Activated CD8-positive, alpha-beta memory T cell treated with anti-CD3 and anti-CD28 coated beads, Interleukin-2, amount 50 U/mL, for 24 hours (primary cell): ENCODE data around the gene CD19.
"Not testable (repeated sequence)": the region's sequence is repeated elsewhere in the genome, so short reads cannot be mapped to it uniquely, and the experiment has no call there.

ENCODE experiments used
- DNase-seq: peaks from one replicate; pipeline ENCODE4 v3.0.0-alpha.2; 2020; ENCODE audit errors: extremely low read depth

The CD19 gene

DNA sequence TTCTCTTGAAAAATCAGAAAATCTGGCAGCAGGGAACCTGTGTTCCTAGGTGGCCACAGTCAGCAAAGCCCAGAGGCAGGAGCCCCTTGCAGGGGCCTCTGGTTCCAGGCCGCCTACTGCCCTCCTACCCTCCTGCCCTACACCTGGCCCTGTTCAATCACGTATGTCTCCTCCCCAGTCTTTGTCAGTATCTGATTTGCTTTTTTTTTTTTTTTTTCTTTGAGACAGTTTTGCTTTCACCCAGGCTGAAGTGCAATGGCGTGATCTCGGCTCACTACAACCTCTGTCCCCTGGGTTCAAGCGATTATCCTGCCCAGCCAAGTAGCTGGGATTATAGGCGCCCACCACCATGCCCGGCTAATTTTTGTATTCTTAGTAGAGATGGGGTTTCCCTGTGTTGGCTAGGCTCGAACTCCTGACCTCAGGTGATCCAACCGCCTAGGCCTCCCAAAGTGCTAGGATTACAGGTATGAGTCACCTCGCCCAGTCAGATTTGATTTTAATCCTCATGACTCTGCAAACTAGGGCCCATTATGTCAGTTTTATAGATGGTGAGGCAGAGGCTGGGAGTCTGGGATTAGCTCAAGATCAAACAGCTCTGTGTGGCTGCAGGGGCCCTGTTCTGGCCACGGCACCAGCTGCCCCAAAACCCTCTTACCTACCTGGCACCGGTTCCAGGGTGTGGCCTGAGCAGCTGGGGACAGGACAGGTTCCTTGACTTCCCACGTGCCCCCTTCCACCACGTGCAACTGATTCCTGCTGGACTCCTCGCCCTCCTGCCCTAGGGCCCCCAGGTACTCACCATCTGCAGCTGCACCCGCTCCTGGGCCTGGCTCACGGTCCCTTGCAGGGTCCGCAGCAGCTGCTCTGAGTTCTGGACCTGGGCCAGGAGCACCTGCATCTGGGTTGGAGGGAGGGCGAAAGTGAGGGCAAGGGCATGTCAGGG lies 21.4 kb upstream of the CD19 start:
- DNase-seq: no peak

DNA sequence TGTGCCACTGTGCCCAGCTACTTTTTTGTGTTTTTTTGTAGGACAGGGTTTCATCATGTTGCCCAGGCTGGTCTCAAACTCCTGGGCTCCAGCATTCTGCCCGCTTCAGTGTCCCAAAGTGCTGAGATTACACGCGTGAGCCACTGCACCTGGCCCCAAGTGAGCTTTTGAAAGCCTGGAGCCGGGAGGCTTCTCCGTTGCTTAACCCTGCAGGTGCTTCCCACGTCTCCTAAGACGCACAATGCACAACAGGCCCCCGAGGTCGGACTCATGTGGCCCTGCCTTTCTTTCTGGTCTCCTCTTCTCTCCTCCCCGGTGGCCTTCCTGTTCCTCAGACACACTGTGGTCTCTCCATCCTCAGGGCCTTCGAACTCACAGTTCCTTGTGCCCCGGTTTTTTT lies 19.2 kb upstream of the CD19 start:
- no peak for DNase-seq

DNA sequence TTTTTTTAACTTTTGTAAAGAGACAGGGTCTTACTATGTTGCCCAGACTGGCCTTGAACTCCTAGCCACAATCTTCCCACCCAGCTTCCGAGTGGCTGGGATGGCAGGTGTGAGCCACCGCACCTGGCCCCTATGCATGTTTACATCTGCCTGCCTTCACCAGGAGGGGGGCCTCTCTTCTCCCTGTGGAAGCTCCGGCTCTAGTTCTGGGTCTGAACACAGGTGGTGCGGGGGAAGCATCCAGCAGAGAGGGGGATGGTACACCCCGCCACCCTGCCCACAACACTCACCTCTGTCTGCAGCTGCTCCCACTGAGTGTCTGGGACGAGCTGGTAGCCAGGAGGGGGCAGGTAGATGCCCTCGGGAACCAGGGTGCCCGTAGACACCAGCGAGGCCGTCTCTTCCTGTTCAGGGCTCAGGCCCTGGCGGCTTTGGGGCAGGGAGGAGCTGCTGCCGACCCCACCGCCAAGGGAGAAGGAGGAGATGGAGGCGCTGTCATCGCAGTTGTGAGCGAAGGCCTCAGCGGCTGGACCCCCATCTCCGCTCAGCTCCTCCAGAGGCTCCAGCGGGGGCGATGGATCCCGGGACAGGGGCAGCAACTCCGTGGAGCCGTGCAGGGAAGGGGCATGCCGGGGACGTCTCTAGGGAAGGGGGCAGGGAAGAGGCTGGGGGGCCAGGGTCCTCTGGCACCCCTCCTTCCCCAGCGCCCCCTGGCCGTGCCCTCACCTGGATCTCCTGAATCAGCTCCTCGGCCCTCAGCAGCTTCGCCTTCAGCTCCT lies 17.6 kb upstream of the CD19 start:
- no peak for DNase-seq

DNA sequence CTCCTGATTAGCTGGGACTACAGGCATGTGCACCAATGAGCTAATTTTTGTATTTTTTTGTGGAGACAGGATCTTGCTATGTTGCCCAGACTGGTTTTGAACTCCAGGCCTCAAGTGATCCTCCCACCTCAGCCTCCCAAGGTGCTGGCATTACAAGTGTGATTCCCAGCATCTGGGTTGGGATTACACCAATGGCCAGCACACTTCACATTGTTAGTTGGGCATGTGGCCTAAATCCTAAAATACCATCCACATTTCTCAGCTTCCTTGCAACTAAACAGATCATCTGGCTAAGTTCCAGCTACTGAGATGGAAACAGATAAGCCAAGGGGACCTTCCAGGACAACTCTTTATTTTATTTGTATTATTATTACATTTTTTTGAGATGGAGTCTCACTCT lies 16.6 kb upstream of the CD19 start:
- DNase-seq: no peak

GRCh38 chr16:28917095-28917494 lies 14.7 kb upstream of the CD19 start:
- DNase-seq: no peak

DNA sequence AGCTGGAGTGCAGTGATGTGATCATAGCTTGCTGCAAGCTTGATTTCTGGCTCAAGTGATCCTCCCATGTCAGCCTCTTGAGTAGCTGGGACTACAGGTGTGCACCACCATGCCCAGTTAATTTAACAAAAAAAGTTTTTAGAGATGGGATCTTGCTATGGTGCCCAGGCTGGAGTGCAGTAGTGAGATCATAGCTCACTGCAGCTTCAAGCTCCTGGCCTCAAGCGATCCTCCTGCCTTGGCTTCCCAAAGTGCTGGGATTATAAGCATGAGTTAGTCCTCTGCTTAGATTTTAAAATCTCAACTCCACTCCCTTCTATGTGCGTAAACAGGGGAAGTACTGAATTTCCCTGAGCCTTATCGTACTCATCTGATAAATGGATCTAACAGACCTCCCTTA lies 13.1 kb upstream of the CD19 start:
- DNase-seq: no peak

- DNase-seq: no peak
These were observed 8.6 kb upstream of the CD19 start for GRCh38 chr16:28923231-28923587.

DNA sequence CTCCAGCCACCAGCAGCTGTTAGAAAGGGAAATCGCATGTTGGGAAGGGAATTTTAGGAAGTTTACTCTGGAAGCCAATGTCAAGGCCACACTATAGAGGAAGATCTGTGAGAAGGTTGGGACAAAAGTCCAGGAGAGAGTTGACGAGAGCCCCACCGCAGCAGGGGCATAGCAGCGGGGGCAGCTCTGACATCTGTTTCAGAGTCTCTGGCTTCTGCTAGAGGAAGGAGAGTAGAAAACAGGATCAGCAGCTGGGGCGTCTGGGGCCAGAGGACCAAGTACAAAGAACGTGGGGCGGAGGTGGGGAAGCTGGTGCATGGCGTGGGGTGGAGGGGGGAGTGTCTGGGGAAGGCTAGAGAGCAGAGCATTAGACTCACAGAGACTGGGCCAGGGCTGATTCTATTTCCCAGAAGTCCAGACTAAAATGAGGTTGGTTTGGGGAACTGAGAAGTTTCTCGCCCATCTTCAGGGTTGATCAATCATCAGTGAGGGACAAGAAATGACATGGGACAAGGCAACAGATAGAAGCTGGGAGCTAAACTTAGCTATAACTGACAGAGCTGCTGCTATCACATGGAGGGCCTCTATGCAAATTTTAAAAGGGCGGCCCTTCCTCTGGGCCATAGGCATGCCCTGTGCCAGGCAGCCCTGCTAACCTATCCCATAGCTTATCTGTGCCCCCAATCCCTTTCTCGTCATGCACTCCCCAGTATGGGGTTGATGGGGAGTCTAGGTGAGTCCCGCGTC lies 7.9 kb upstream of the CD19 start:
- no peak for DNase-seq

DNA sequence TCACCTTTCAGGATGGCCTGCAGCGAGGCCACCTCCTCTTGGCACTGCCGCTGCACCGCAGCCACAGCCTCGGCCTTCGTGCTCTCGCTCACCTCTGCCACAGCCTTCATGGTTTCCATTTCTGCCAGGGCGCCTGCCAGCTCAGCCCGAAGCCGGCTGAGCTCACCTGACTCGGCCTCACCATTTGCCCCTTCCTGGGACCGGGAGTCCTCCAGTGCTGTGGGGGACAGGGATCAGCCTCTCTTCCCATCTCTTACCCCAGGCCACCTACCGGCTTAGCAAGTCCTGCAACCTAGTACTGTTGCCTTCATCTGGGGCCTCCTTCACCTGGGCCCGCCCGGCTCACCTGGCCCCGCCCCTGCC lies 7.4 kb upstream of the CD19 start:
- DNase-seq: no peak

DNA sequence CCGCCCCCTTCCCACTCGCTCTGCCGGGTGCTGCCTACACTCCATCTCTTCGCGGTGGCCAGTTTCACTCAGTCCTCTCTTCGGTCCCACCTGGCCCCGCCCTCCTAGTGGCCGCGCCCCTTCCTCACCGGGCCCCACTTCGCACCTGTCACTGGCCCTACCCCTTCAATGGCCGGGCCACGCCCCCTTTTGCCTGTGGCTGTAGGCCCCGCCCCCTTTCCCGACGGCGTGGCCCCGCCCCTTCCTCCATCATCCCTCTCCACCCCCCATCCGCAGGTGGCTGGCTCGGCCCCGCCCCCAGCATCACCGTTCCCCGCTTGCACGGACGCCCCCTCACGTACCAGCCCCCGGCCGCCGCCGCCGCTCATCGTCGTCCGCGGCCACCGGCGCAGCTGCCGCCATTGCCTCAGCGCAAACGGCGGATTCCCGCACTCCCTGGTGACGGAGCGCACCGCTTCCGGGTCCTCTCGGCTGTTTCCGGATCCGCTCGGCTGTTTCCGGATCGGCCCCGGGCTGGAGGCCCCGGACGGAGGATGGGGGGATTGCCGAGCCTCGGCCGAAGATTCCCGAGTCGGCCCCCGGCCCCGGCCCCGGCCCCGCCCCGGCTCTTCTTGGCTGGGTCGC lies 6.9 kb upstream of the CD19 start, which contains the start of gene RABEP2:
Gene RABEP2 (minus strand): TSS at position 477 of the 624 bp plus-strand sequence. CDS start 75 bp downstream, at position 402.
- DNase-seq: peak; percentile 85

- peak; percentile 52 for DNase-seq
These were observed 6.2 kb upstream of the CD19 start for GRCh38 chr16:28925386-28926228.

GRCh38 chr16:28926284-28926683 lies 5.5 kb upstream of the CD19 start:
- not testable (repeated sequence) for DNase-seq

- DNase-seq: no peak
These were observed 4.0 kb upstream of the CD19 start for GRCh38 chr16:28927815-28928214.

GRCh38 chr16:28930203-28930602 lies 1.6 kb upstream of the CD19 start:
- no peak for DNase-seq

DNA sequence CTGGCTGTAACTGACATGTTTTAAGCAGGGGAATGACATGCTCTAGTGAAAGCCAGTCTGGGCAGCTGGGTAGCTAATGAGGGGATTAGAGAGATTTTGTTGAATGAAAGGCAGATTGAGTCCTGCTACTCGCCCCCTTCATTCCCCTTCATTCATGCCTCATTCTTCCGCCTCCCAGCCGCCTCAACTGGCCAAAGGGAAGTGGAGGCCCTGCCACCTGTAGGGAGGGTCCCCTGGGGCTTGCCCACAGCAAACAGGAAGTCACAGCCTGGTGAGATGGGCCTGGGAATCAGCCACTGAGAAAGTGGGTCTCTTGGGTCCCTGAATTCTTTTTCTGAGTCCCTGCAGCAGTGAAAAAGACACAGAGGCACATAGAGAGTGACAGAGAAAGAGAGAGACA lies 1.1 kb upstream of the CD19 start:
- DNase-seq: no peak

GRCh38 chr16:28932339-28933141 lies 769 bp downstream of the CD19 start:
- DNase-seq: no peak

GRCh38 chr16:28933171-28933570 lies 1.4 kb downstream of the CD19 start:
- no peak for DNase-seq

DNA sequence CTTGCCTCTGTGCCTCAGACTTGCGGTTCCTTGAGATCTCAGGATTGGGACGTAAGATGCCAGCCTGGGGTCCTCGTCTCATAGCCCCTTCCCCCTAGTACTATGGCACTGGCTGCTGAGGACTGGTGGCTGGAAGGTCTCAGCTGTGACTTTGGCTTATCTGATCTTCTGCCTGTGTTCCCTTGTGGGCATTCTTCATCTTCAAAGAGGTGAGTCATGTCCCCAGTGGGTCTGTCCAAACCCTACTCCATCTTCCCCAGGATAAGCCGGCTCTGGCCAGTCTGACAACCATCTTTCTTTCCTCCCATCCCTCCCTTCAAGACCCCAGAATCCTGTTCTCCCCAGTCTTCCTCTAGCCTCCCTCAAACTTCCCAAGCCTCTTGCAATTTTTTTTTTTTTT lies 3.6 kb downstream of the CD19 start:
- no peak for DNase-seq

GRCh38 chr16:28935924-28936783 lies 4.4 kb downstream of the CD19 start:
- DNase-seq: peak; percentile 67
